Measurements from ENCODE around the gene CAVIN2. TPM values are rescaled to one million over a fixed set of nuclear protein-coding genes. Genes with fewer than 3 reads are reported as not detected.

CAVIN2 gene
- total RNA-seq, 1 donor from 2014 or later = 182 TPM

DNA sequence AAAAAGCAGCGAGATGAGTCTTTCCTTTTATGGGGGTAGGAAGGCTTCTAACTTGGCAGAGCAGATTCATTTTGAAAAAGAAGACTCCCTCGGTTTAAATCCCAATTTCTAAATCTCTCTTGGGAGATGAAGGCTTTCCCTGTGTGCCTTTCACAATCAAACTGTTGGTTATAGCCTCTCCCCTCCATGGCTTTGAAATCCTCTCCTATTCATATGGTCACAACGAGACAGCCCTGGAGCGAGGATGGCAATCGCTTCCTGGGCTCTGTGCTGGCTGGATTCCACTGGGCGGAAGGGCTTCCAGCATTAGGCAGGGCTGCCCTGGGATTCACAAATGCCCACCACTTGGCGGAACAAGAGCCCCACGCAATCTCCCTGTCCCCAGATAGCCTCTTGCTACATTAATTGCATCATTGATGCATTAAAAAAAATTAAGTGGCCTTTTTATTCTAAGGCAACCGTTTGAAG, 1.6 kb downstream of the CAVIN2 start:
- Histone ChIP-seq H3K27ac (peak overlapping the region; percentile 95), H3K4me1 (peaks cover 32% of the 10 kb centered on the region), H3K36me3 (peaks cover 6% of the 10 kb centered on the region), H3K4me3 (peak overlapping the region; percentile 72), H3K9me3 (no peaks in the 10 kb centered on the region), H3K27me3 (ENCODE audit: low read depth) (no peaks in the 10 kb centered on the region)
- TF ChIP-seq, protein P1, sequence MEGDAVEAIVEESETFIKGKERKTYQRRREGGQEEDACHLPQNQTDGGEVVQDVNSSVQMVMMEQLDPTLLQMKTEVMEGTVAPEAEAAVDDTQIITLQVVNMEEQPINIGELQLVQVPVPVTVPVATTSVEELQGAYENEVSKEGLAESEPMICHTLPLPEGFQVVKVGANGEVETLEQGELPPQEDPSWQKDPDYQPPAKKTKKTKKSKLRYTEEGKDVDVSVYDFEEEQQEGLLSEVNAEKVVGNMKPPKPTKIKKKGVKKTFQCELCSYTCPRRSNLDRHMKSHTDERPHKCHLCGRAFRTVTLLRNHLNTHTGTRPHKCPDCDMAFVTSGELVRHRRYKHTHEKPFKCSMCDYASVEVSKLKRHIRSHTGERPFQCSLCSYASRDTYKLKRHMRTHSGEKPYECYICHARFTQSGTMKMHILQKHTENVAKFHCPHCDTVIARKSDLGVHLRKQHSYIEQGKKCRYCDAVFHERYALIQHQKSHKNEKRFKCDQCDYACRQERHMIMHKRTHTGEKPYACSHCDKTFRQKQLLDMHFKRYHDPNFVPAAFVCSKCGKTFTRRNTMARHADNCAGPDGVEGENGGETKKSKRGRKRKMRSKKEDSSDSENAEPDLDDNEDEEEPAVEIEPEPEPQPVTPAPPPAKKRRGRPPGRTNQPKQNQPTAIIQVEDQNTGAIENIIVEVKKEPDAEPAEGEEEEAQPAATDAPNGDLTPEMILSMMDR (IDR thresholded peaks at IDR 0.05) = no peak
- ATAC-seq (peak in 1 of 2 donors; percentile 12), DNase-seq (peak; percentile 53)
- intact Hi-C loops (cut with DNase I) = no loop called here

DNA sequence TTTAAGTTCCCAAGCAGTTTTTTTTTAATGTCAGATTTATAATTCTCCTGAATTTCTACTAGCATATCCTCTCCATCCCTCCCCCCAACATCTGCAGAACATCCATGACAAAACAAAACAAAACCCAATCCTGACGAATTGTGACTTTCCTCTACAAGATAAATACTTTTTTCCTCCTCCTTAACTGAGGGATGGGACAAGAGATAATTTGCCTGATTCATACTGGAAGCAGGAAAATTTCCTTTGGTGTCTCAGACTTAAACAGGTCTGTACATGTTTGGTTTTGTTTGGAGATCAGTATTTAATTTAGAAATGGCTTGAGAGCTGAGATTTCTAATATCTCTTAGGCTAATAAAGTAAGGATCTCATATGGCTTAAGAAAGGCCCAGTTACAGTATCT, 2.2 kb downstream of the CAVIN2 start:
- H3K27me3 ChIP-seq (ENCODE audit: low read depth) = no peaks in the 10 kb centered on the region
- peaks cover 6% of the 10 kb centered on the region for H3K36me3 ChIP-seq
- no peaks in the 10 kb centered on the region for H3K9me3 ChIP-seq
- H3K4me1 ChIP-seq = peaks cover 36% of the 10 kb centered on the region
- peak overlapping the region; percentile 95 for H3K27ac ChIP-seq
- ATAC-seq (no peak), DNase-seq (no peak)
- intact Hi-C loops (cut with DNase I) = no loop called here
- H3K4me3 ChIP-seq = peak overlapping the region; percentile 72
- TF ChIP-seq, protein P1 (IDR thresholded peaks at IDR 0.05) = no peak

DNA sequence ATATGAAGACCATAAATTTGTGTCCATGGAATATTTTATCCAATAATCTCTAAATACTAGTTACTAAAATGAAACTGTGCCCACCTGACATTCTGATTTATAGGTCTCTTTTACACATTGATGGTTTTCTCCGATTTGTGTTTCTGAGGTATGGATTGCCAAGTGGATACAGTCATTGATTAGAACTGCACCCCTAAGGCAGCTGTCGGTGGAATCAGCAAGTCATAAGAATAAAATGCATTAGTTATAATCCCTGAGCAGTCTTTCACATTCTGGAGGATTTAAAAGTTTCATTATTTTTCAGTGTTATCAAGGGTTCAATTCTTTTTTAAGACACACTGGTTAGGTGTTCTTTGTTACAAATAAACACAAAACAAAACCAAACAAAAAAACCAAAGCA, 6.0 kb downstream of the CAVIN2 start:
- intact Hi-C loops (cut with DNase I) = no loop called here
- no peak overlapping the region for H3K27ac ChIP-seq
- peak overlapping the region; percentile 72 for H3K4me3 ChIP-seq

DNA sequence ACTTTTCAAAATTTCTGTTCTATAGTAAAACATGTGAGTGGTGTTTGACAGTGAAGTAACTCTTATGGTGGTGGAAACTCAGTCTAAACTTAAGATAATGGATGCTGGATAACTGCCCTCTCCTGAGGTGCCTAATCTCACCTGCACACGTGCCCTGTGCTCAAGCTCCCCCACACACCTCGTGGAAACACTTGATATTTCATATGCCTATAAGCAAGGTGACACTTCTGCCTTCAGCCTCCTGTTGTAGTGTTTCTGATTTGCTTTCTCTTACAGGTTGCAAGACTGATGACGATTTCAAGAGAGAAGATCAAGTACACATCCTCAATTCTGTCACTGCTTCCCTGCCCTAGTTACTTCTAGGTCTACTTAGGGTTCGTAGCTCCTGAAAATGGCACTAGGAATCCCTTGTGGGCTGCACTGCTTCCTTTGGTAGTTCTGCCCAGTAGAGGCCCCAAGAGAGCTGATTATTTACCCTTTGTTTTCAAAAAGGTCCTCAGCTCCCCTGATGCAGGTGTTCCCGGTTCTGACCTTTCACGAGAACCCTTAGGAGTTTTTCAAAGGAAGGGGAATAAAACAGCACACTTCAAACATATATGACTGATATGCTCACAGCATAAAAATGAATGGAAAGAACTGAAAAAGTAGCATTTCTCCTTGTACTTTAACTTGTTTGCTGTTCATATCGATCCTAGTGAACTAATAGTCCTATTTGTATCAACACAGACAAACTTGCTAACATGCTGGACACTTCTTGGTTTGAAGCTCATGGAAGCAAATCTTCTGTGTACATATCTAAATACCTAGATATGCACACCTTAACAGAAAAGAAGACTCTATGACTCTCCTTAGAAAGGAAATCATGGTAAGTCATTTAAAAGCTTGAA, 6.7 kb downstream of the CAVIN2 start:
- H3K27ac ChIP-seq = no peak overlapping the region

More for the DNA sequence above, 6.0 kb downstream of the CAVIN2 start:
- DNase-seq = no peak
- Histone ChIP-seq H3K4me1 (peaks cover 31% of the 10 kb centered on the region), H3K36me3 (peaks cover 30% of the 10 kb centered on the region), H3K9me3 (no peaks in the 10 kb centered on the region), H3K27me3 (ENCODE audit: low read depth) (no peaks in the 10 kb centered on the region)
- TF ChIP-seq, protein P1 (IDR thresholded peaks at IDR 0.05) = no peak
- ATAC-seq = no peak

DNA sequence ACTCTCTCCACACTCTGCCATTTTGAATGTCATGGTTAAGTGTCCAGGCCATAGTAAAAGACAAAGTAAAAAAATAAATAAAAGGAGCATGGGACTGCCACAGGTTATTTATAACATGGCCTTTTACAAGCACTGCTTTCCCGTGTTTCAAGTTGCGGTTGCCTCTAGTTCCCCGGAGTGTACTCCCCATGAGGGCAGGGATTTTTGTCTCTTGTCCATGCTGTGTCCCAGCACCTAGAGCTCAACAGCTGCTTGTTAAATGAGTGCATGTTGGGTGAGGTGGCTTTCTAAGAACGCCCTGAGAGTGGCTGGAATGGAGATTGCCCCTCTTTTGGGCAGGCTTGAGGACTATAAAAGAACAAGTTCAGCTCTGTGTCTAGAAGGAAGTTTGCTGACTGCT, 8.4 kb downstream of the CAVIN2 start:
- intact Hi-C loops (cut with DNase I) = no loop called here
- H3K4me3 ChIP-seq = no peak overlapping the region
- H3K4me1 ChIP-seq = peaks cover 38% of the 10 kb centered on the region
- no peaks in the 10 kb centered on the region for H3K27me3 ChIP-seq (ENCODE audit: low read depth)
- peaks cover 47% of the 10 kb centered on the region for H3K36me3 ChIP-seq
- H3K27ac ChIP-seq = no peak overlapping the region
- no peak for DNase-seq
- no peak for ATAC-seq
- no peaks in the 10 kb centered on the region for H3K9me3 ChIP-seq
- TF ChIP-seq, protein P1 (IDR thresholded peaks at IDR 0.05) = no peak

More for the DNA sequence above, 6.7 kb downstream of the CAVIN2 start:
- TF ChIP-seq, protein P1 (IDR thresholded peaks at IDR 0.05) = no peak
- intact Hi-C loops (cut with DNase I) = no loop called here
- peaks cover 31% of the 10 kb centered on the region for H3K4me1 ChIP-seq
- H3K27me3 ChIP-seq (ENCODE audit: low read depth) = no peaks in the 10 kb centered on the region
- no peaks in the 10 kb centered on the region for H3K9me3 ChIP-seq
- DNase-seq = no peak
- peak overlapping the region; percentile 72 for H3K4me3 ChIP-seq
- peaks cover 38% of the 10 kb centered on the region for H3K36me3 ChIP-seq
- peak in 1 of 2 donors; percentile 37 for ATAC-seq

All from lower lobe of right lung (tissue), 2 donors.